Uterus (tissue), 2 donors: Measurements from ENCODE around the gene SPIRE2.

Experiments used
- POLR2A ChIP-seq, 2 donors: fragments of 450-650 bp; IDR thresholded peaks; one replicate each; pipeline ENCODE4 v1.6.1; 2016; ENCODE audit warnings: antibody characterized with exemption in 2 of 2, mild to moderate bottlenecking in 1 of 2, moderate library complexity in 1 of 2
- TF ChIP-seq, protein P1 (sequence below), 4 experiments: fragments of 200-600 bp in 2 of 4; fragments of 450-650 bp in 2 of 4; sonication (generic) in 2 of 4; IDR thresholded peaks; one replicate each; pipeline ENCODE4 v1.5.1; 2016 to 2019; ENCODE audit warnings: antibody characterized with exemption in 4 of 4, mild to moderate bottlenecking in 2 of 4, moderate library complexity in 1 of 4

GRCh38 chr16:89826531-89827382 is 1.5 kb upstream of the SPIRE2 start:
- TF ChIP-seq, protein P1, sequence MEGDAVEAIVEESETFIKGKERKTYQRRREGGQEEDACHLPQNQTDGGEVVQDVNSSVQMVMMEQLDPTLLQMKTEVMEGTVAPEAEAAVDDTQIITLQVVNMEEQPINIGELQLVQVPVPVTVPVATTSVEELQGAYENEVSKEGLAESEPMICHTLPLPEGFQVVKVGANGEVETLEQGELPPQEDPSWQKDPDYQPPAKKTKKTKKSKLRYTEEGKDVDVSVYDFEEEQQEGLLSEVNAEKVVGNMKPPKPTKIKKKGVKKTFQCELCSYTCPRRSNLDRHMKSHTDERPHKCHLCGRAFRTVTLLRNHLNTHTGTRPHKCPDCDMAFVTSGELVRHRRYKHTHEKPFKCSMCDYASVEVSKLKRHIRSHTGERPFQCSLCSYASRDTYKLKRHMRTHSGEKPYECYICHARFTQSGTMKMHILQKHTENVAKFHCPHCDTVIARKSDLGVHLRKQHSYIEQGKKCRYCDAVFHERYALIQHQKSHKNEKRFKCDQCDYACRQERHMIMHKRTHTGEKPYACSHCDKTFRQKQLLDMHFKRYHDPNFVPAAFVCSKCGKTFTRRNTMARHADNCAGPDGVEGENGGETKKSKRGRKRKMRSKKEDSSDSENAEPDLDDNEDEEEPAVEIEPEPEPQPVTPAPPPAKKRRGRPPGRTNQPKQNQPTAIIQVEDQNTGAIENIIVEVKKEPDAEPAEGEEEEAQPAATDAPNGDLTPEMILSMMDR (IDR thresholded peaks at IDR 0.05), result no peak
- TF ChIP-seq POLR2A (IDR thresholded peaks at IDR 0.05), result no peak
